WTC11 (cell line): ENCODE data around the gene TMEM212.

Experiments
- ATF3 ChIP-seq: sonication (generic); formaldehyde crosslinking; conservative IDR thresholded peaks from 2 replicates; pipeline ENCODE4 v1.8.1; 2022; ENCODE audit warnings: mild to moderate bottlenecking, missing genetic modification reagents
- CDX4 ChIP-seq: fragments of 250-450 bp; sonication (Bioruptor Pico); IDR thresholded peaks from 2 replicates; pipeline ENCODE4 v1.9.0; 2021; ENCODE audit warnings: moderate library complexity, mild to moderate bottlenecking, inconsistent platforms, borderline replicate concordance
- CTCF ChIP-seq: fragments of 200-600 bp; IDR thresholded peaks from 2 replicates; pipeline ENCODE4 v1.8.0; 2022; ENCODE audit warnings: antibody characterized with exemption
- E2F4 ChIP-seq: sonication (generic); formaldehyde crosslinking; IDR thresholded peaks from 2 replicates; pipeline ENCODE4 v1.8.1; 2022; ENCODE audit warnings: low read depth, mild to moderate bottlenecking, moderate library complexity, missing genetic modification reagents, borderline replicate concordance
- ELF4 ChIP-seq: sonication (generic); formaldehyde crosslinking; IDR thresholded peaks from 2 replicates; pipeline ENCODE4 v1.8.1; 2022; ENCODE audit warnings: low read depth, mild to moderate bottlenecking, moderate library complexity, missing genetic modification reagents
- ETV6 ChIP-seq: sonication (generic); formaldehyde crosslinking; IDR thresholded peaks from 2 replicates; pipeline ENCODE4 v1.8.1; 2022; ENCODE audit warnings: mild to moderate bottlenecking, missing genetic modification reagents
- FOXP1 ChIP-seq: sonication (generic); formaldehyde crosslinking; IDR thresholded peaks from 2 replicates; pipeline ENCODE4 v1.8.0; 2022; ENCODE audit warnings: missing genetic modification reagents, mild to moderate bottlenecking, moderate library complexity, borderline replicate concordance
- HMGXB4 ChIP-seq: sonication (generic); formaldehyde crosslinking; IDR thresholded peaks from 2 replicates; pipeline ENCODE4 v1.8.1; 2023; ENCODE audit warnings: mild to moderate bottlenecking, moderate library complexity, missing genetic modification reagents
- JUN ChIP-seq: sonication (generic); formaldehyde crosslinking; IDR thresholded peaks from 2 replicates; pipeline ENCODE4 v1.8.0; 2023; ENCODE audit warnings: mild to moderate bottlenecking, missing genetic modification reagents
- MYBL2 ChIP-seq: sonication (generic); formaldehyde crosslinking; IDR thresholded peaks from 2 replicates; pipeline ENCODE4 v1.8.1; 2023; ENCODE audit warnings: mild to moderate bottlenecking, moderate library complexity, missing genetic modification reagents
- NR2C2 ChIP-seq: sonication (generic); formaldehyde crosslinking; IDR thresholded peaks from 2 replicates; pipeline ENCODE4 v1.8.0; 2022; ENCODE audit warnings: mild to moderate bottlenecking, missing genetic modification reagents
- ZBTB21 ChIP-seq: sonication (generic); formaldehyde crosslinking; IDR thresholded peaks from 2 replicates; pipeline ENCODE4 v1.8.1; 2023; ENCODE audit warnings: mild to moderate bottlenecking, missing genetic modification reagents, borderline replicate concordance
- ZNF423 ChIP-seq: fragments of 250-450 bp; sonication (Bioruptor Pico); IDR thresholded peaks from 2 replicates; pipeline ENCODE4 v2.1.2; 2022; ENCODE audit warnings: mild to moderate bottlenecking, moderate library complexity
- ZNF425 ChIP-seq: fragments of 250-450 bp; sonication (Bioruptor Pico); conservative IDR thresholded peaks from 2 replicates; pipeline ENCODE4 v1.9.0; 2021; ENCODE audit warnings: mild to moderate bottlenecking

- TF ChIP-seq CTCF (no peak), MYBL2 (CRISPR knock-in tag) (no peak), E2F4 (no peak), CDX4 (CRISPR knock-in tag) (no peak), ETV6 (CRISPR knock-in tag) (no peak), ATF3 (CRISPR knock-in tag) (no peak), JUN (CRISPR knock-in tag) (no peak), ELF4 (CRISPR knock-in tag) (no peak), ZBTB21 (CRISPR knock-in tag) (no peak), ZNF425 (CRISPR knock-in tag) (no peak), ZNF423 (CRISPR knock-in tag) (no peak), NR2C2 (CRISPR knock-in tag) (no peak), HMGXB4 (CRISPR knock-in tag) (no peak), FOXP1 (CRISPR knock-in tag) (no peak)
Observed at GRCh38 chr3:171862993-171863521, 19.9 kb downstream of the TMEM212 start.
